G401.6 (cell line): ENCODE data around the gene MFSD12.
"Not testable (repeated sequence)": the region's sequence is repeated elsewhere in the genome, so short reads cannot be mapped to it uniquely, and the experiment has no call there.

Experiments used
- FAIRE-seq: peaks from 2 replicates; lab custom pipeline; 2012; peaks lifted over from hg19 to GRCh38; lab: Jason Lieb, UNC

MFSD12 gene

GRCh38 chr19:3536429-3537100, 20.8 kb downstream of the MFSD12 start:
- no peak for FAIRE-seq

- no peak for FAIRE-seq
These were observed 21.4 kb downstream of the MFSD12 start for GRCh38 chr19:3535981-3536380.

GRCh38 chr19:3535563-3535965, 21.8 kb downstream of the MFSD12 start:
- FAIRE-seq, result no peak

- no peak for FAIRE-seq
These were observed 22.2 kb downstream of the MFSD12 start for GRCh38 chr19:3535235-3535535.

GRCh38 chr19:3534375-3535234, 22.8 kb downstream of the MFSD12 start:
- no peak for FAIRE-seq

GRCh38 chr19:3533563-3534216, 23.7 kb downstream of the MFSD12 start:
- FAIRE-seq, result no peak

- FAIRE-seq, result no peak
These were observed 24.4 kb downstream of the MFSD12 start for GRCh38 chr19:3533033-3533432.

- FAIRE-seq, result no peak
These were observed 25.1 kb downstream of the MFSD12 start for GRCh38 chr19:3532154-3532786.

- FAIRE-seq, result no peak
These were observed 25.7 kb downstream of the MFSD12 start for GRCh38 chr19:3531716-3532115.

GRCh38 chr19:3530389-3530788, 27.0 kb downstream of the MFSD12 start:
- FAIRE-seq, result no peak

GRCh38 chr19:3529299-3529698, 28.1 kb downstream of the MFSD12 start:
- not testable (repeated sequence) for FAIRE-seq

- FAIRE-seq, result no peak
These were observed 28.7 kb downstream of the MFSD12 start for GRCh38 chr19:3528539-3529211.

GRCh38 chr19:3528080-3528479, 29.3 kb downstream of the MFSD12 start:
- no peak for FAIRE-seq

- FAIRE-seq, result no peak
These were observed 30.0 kb downstream of the MFSD12 start for GRCh38 chr19:3527238-3527910.

- no peak for FAIRE-seq
These were observed 30.7 kb downstream of the MFSD12 start for GRCh38 chr19:3526507-3527237.

- no peak for FAIRE-seq
These were observed 32.4 kb downstream of the MFSD12 start for GRCh38 chr19:3524904-3525451.

GRCh38 chr19:3524078-3524842, 33.1 kb downstream of the MFSD12 start:
- FAIRE-seq, result no peak

GRCh38 chr19:3523361-3524077, 33.9 kb downstream of the MFSD12 start:
- FAIRE-seq, result no peak
